Esophagus squamous epithelium (tissue), 4 donors: ENCODE measurements around the gene CTNNA2.

ENCODE experiments used
- CTCF ChIP-seq, 6 experiments: fragments of 450-650 bp in 4 of 6; fragments of 200-600 bp in 2 of 6; sonication (generic) in 2 of 6; IDR thresholded peaks; one replicate each; pipeline ENCODE4 v1.5.1; 2016 to 2019; ENCODE audit warnings: antibody characterized with exemption in 6 of 6, mild to moderate bottlenecking in 4 of 6, moderate library complexity in 4 of 6
- POLR2A ChIP-seq, 4 donors: fragments of 450-650 bp; IDR thresholded peaks; one replicate each; pipeline ENCODE4 v1.6.1; 2017; ENCODE audit warnings: antibody characterized with exemption in 4 of 4, mild to moderate bottlenecking in 4 of 4, moderate library complexity in 3 of 4

DNA sequence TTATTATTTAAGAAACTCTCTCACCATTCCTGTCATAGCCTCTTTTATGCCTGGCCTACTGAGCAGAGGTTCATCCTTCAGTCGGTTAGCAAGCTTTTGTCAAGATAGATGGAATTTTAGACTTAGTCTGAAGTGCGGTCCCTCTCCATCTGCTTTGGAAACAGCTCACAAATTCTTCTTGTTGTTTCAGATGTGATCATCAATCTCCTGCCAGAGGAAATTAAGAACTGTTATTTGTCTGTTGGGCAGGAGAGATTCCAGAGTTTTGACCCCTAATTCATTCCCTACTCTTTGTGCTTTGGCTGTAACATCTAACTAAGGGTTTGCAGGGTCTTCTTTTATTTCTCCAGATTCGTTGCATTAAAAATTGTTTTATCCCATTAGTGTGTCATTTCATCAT lies 735.3 kb downstream of the CTNNA2 start:
- TF ChIP-seq CTCF (IDR thresholded peaks at IDR 0.05) (no peak), POLR2A (IDR thresholded peaks at IDR 0.05) (no peak)
